ENCODE data around the gene FAM167B.
"Not testable (repeated sequence)": the region's sequence is repeated elsewhere in the genome, so short reads cannot be mapped to it uniquely, and the experiment has no call there.

The FAM167B gene

DNA sequence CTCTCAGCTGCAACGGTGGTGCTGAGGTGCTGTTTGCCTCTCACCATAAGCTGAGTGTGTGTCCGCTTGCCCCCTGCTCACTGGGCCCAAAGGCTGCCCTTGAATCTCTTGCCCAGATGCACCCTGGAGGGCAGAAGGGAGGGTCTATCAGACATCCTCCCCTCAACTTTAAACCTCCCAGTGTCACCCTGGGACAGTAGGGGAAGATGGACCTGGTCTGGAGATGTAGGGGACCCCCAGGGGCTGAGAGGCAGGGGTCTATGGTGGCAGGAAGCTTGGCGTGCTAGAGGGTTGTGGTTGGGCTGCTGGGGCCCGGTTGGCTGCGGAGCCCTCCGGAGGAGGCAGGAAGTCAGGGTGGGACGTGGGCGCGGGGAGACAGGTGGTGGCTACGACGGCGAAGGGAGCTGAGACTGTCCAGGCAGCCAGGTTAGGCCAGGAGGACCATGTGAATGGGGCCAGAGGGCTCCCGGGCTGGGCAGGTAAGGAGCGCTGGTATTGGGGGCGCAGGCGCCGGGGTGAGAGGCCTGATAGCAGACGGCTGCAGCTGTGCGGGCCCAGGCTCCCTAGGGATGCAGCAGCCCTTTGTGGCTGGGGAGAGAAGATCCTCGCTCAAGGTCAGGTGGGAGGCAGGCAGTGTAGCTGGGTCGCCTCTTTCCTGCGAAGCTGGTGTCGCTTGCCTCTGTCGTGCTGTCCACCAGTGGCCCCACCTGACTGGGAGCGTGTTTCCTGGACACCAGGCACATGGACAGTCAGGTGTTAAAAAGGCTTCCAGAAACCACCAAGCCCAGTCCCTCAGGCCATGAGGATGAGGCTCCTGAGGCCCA lies 4.1 kb downstream of the FAM167B start, which contains the start of gene LCK:
Gene LCK, plus strand, starts transcription at position 373 of the 824 bp plus-strand sequence. CDS start 23,065 bp downstream, outside the sequence.
- DNase-seq (ENCODE audit: low read depth): no peak
- TF ChIP-seq, protein P1, sequence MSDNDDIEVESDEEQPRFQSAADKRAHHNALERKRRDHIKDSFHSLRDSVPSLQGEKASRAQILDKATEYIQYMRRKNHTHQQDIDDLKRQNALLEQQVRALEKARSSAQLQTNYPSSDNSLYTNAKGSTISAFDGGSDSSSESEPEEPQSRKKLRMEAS (IDR thresholded peaks at IDR 0.05; ENCODE audit: low read depth, low read length): no peak
- TF ChIP-seq MYC (IDR thresholded peaks at IDR 0.05; ENCODE audit: low read depth, low read length) (no peak), POLR2A (IDR thresholded peaks at IDR 0.05; ENCODE audit: extremely low read depth, insufficient read length) (no peak)
- TF ChIP-seq, protein P2, sequence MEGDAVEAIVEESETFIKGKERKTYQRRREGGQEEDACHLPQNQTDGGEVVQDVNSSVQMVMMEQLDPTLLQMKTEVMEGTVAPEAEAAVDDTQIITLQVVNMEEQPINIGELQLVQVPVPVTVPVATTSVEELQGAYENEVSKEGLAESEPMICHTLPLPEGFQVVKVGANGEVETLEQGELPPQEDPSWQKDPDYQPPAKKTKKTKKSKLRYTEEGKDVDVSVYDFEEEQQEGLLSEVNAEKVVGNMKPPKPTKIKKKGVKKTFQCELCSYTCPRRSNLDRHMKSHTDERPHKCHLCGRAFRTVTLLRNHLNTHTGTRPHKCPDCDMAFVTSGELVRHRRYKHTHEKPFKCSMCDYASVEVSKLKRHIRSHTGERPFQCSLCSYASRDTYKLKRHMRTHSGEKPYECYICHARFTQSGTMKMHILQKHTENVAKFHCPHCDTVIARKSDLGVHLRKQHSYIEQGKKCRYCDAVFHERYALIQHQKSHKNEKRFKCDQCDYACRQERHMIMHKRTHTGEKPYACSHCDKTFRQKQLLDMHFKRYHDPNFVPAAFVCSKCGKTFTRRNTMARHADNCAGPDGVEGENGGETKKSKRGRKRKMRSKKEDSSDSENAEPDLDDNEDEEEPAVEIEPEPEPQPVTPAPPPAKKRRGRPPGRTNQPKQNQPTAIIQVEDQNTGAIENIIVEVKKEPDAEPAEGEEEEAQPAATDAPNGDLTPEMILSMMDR (IDR thresholded peaks at IDR 0.05; ENCODE audit: low read depth, low read length): no peak
- H3K4me3 ChIP-seq (ENCODE audit: low read depth, low read length): no peak within 1 kb of the TSS

DNA sequence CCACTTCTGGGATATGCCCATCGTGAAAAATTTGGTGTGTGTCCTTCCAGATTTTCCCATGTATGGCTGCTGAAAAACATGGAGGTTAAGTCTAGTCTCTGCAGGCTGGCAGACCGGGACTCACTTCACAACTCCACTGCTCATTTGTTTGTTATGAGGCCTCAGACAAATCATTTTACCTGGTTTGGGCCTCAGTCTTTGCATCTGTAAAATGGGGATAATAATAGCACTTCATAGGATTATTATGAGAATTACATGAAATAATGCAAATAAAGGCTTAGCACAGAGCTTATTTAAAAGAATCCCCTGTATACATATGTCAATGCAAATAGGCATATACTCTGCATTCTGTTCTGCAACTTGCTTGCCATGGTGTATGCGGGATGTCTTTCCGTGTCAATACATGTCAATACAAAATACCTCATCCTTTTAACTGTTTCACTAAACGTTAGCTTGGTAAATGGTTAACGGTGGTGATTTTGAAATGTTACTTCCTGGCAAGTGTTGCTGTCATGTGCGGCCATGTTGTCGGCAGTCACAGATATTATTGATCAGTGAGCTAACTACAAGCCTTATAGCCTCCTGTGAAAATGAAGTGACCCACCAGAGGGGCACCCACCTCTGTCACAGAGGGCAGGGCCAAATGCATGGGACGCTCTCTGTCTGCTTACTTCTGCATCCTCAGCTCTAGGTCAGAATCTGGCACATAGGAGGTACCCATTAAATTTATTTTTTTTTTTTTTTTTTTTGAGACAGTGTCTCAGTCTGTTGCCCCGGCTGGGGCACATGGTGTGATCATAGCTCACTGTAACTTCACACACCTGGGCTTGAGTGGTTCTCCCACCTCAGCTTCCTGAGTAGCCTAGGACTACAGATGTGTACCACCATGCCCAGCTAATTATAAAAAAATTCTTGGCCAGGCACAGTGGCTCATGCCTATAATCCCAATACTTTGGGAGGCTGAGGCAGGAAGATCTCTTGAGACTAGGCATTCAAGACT lies 8.3 kb downstream of the FAM167B start:
- no peak overlapping the region for H3K4me3 ChIP-seq (ENCODE audit: low read depth, low read length)

DNA sequence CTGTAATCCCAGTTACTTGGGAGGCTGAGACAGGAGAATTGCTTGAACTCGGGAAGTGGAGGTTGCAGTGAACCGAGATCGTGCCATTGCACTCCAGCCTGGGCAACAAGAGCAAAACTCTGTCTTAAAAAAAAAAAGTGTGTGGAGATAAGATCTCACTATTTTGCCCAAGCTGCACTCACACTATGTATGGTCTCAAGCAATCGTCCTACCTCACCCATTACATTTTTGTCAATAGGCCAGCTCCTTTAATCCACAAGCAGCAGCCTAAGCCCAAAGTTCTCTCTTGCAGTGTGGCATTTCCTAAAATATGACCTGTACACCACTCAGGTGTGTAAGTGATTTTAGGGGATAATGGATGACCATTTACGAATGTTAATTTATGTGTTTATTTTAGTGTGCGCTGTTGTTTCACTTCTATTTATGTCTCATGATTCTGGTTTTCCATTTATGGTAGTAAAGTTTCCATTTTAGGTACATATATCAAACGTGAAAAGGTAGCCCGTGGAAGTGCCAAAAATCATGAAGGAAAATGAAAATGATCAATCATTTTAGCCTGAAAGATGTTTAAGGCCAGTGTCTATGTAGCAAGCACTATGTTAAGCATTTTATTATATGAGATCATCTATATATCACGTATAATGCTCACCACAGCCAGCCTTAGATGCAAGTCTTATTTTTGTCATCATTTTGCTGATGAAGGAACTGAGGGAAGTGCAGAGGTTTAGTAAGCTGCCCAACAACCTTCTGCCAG lies 9.6 kb downstream of the FAM167B start:
- DNase-seq (ENCODE audit: low read depth): no peak
- TF ChIP-seq, protein P1 (IDR thresholded peaks at IDR 0.05; ENCODE audit: low read depth, low read length): no peak
- no peak for TF ChIP-seq MYC (IDR thresholded peaks at IDR 0.05; ENCODE audit: low read depth, low read length)
- TF ChIP-seq, protein P2 (IDR thresholded peaks at IDR 0.05; ENCODE audit: low read depth, low read length): no peak
- TF ChIP-seq POLR2A (IDR thresholded peaks at IDR 0.05; ENCODE audit: extremely low read depth, insufficient read length): no peak
- no peak overlapping the region for H3K4me3 ChIP-seq (ENCODE audit: low read depth, low read length)

More for the DNA sequence above, 8.3 kb downstream of the FAM167B start:
- DNase-seq (ENCODE audit: low read depth): no peak
- TF ChIP-seq POLR2A (IDR thresholded peaks at IDR 0.05; ENCODE audit: extremely low read depth, insufficient read length): no peak
- TF ChIP-seq, protein P1 (IDR thresholded peaks at IDR 0.05; ENCODE audit: low read depth, low read length): no peak
- TF ChIP-seq, protein P2 (IDR thresholded peaks at IDR 0.05; ENCODE audit: low read depth, low read length): no peak
- no peak for TF ChIP-seq MYC (IDR thresholded peaks at IDR 0.05; ENCODE audit: low read depth, low read length)

DNA sequence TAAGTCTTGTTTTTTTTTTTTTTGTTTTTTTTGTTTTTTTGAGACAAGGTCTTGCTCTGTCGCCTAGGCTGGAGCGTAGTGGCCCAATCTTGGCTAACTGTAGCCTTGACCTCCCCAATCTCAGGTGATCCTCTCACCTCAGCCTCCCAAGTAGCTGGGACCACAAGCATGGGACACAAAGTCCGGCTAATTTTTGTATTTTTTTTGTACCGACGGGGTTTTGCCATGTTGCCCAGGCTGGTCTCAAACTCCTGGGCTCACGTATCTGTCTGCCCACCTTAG lies 10.1 kb downstream of the FAM167B start:
- TF ChIP-seq POLR2A (IDR thresholded peaks at IDR 0.05; ENCODE audit: extremely low read depth, insufficient read length) (no peak), MYC (IDR thresholded peaks at IDR 0.05; ENCODE audit: low read depth, low read length) (no peak)
- TF ChIP-seq, protein P1 (IDR thresholded peaks at IDR 0.05; ENCODE audit: low read depth, low read length): no peak
- TF ChIP-seq, protein P2 (IDR thresholded peaks at IDR 0.05; ENCODE audit: low read depth, low read length): no peak
- no peak overlapping the region for H3K4me3 ChIP-seq (ENCODE audit: low read depth, low read length)
- no peak for DNase-seq (ENCODE audit: low read depth)

DNA sequence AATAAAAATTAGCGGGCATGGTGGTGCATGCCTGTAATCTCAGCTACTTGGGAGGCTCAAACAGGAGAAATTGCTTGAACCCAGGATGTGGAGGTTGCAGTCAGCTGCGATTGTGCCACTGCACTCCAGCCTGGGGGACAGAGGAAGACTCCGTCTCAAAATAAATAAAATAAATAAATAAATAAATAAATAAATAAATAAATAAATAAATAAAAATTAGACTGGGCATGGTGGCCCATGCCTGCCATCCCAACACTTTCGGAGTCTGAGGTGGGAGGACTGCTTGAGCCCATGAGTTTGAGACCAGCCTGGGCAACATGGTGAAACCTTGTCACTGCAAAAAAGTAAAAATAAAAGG lies 16.2 kb downstream of the FAM167B start:
- not testable (repeated sequence) for DNase-seq (ENCODE audit: low read depth)

More for the DNA sequence above, 16.2 kb downstream of the FAM167B start:
- H3K4me3 ChIP-seq (ENCODE audit: low read depth, low read length): not testable (repeated sequence)
